ENCODE measurements around the gene SPRED2.

Gene SPRED2

DNA sequence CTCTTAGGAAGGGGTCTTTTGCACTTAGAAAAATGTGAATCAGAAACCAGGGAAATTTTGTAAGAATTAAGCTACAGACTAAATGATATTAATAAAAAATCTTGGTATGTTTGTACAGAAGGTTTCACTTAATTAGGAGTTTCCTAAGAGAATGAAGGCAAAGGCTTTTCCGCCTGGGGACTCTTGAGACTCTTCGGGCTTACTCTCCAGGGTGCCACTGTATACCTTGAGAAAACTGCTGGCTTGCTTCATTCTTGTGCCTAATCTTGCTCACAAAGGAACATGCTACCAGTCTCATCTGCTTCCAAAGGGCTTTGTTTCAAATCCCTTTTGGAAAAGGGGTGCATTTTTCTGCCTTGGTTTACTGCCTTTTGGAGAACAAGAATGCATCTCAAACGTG is 155.3 kb downstream of the SPRED2 start:
- H3K27me3 ChIP-seq, result peaks cover 10 to 77% (median 70%) of the 10 kb centered on the region in 11 experiments; a peak in 20 of 22 replicates
- H3K27ac ChIP-seq, result no peak overlapping the region
- H3K4me3 ChIP-seq, result no peak overlapping the region
- no peaks in the 10 kb centered on the region for H3K9me3 ChIP-seq (replicated peaks in 1 of 11)
- H3K36me3 ChIP-seq, result peaks cover 9 to 27% (median 16%) of the 10 kb centered on the region in 11 experiments
- peaks cover 19 to 90% (median 66%) of the 10 kb centered on the region in 11 experiments; a peak in 21 of 22 replicates for H4K20me1 ChIP-seq
- H3K4me1 ChIP-seq, result peaks cover 25 to 35% (median 29%) of the 10 kb centered on the region in 10 experiments
- TF ChIP-seq Cebpa-rat (IDR thresholded peaks at IDR 0.05), result no peak
- peak overlapping the region in 3 of 11 experiments; percentile 74 to 80 (median 76); a peak in 5 of 22 replicates for H3K4me2 ChIP-seq
- H3K9ac ChIP-seq, result no peak overlapping the region

- H3K27ac ChIP-seq, result no peak overlapping the region
- H3K4me1 ChIP-seq, result peaks cover 23 to 34% (median 27%) of the 10 kb centered on the region in 10 experiments
- H3K4me3 ChIP-seq, result no peak overlapping the region
- no peaks in the 10 kb centered on the region for H3K9me3 ChIP-seq (replicated peaks in 1 of 11)
- no peak overlapping the region for H3K9ac ChIP-seq
- peaks cover 22 to 91% (median 71%) of the 10 kb centered on the region in 11 experiments; a peak in 21 of 22 replicates for H4K20me1 ChIP-seq
- peak overlapping the region in 2 of 11 experiments; percentile 8 to 76; a peak in 2 of 22 replicates for H3K4me2 ChIP-seq
- no peak for TF ChIP-seq Cebpa-rat (IDR thresholded peaks at IDR 0.05)
- peaks cover 14 to 32% (median 21%) of the 10 kb centered on the region in 11 experiments for H3K36me3 ChIP-seq
- peaks cover 10 to 71% (median 65%) of the 10 kb centered on the region in 11 experiments; a peak in 20 of 22 replicates for H3K27me3 ChIP-seq
Measured at GRCh38 chr2:65276609-65277008, 155.8 kb downstream of the SPRED2 start.

GRCh38 chr2:65275141-65275915 is 157.1 kb downstream of the SPRED2 start:
- Histone ChIP-seq H3K27me3 (peaks cover 10 to 59% (median 52%) of the 10 kb centered on the region in 11 experiments; a peak in 20 of 22 replicates), H3K27ac (no peak overlapping the region), H3K4me3 (no peak overlapping the region)

DNA sequence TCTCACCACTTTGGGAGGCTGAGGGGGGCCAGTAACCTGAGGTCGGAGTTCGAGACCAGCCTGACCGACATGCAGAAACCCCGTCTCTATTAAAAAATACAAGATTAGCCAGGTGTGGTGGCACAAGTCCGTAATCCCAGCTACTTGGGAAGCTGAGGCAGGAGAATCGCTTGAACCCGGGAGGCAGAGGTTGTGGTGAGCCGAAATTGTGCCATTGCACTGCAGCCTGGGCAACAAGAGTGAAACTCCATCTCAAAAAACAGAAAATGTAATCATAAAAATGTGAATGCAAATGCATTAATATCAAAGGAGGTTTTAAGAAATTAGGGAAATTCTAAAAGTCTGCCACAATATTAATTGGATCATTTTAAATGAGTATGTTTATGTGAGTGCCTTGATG is 159.1 kb downstream of the SPRED2 start:
- H3K9ac ChIP-seq, result no peak overlapping the region
- peaks cover 9 to 24% (median 16%) of the 10 kb centered on the region in 10 experiments for H3K4me1 ChIP-seq
- H3K4me2 ChIP-seq, result no peak overlapping the region
- H4K20me1 ChIP-seq, result peaks cover 44 to 99% (median 79%) of the 10 kb centered on the region in 11 experiments; a peak in 21 of 22 replicates
- peaks cover 0 to 44% (median 35%) of the 10 kb centered on the region in 11 experiments; a peak in 17 of 22 replicates for H3K27me3 ChIP-seq
- H3K4me3 ChIP-seq, result no peak overlapping the region
- TF ChIP-seq Cebpa-rat (IDR thresholded peaks at IDR 0.05), result no peak
- H3K36me3 ChIP-seq, result peaks cover 36 to 64% (median 51%) of the 10 kb centered on the region in 11 experiments
- H3K9me3 ChIP-seq (replicated peaks in 1 of 11), result no peaks in the 10 kb centered on the region
- no peak overlapping the region for H3K27ac ChIP-seq

More at GRCh38 chr2:65275141-65275915, 157.1 kb downstream of the SPRED2 start:
- Histone ChIP-seq H3K9ac (no peak overlapping the region), H3K4me1 (peaks cover 21 to 34% (median 24%) of the 10 kb centered on the region in 10 experiments), H4K20me1 (peaks cover 35 to 95% (median 79%) of the 10 kb centered on the region in 11 experiments; a peak in 21 of 22 replicates), H3K9me3 (replicated peaks in 1 of 11) (no peaks in the 10 kb centered on the region), H3K4me2 (no peak overlapping the region), H3K36me3 (peaks cover 23 to 44% (median 33%) of the 10 kb centered on the region in 11 experiments)
- no peak for TF ChIP-seq Cebpa-rat (IDR thresholded peaks at IDR 0.05)

DNA sequence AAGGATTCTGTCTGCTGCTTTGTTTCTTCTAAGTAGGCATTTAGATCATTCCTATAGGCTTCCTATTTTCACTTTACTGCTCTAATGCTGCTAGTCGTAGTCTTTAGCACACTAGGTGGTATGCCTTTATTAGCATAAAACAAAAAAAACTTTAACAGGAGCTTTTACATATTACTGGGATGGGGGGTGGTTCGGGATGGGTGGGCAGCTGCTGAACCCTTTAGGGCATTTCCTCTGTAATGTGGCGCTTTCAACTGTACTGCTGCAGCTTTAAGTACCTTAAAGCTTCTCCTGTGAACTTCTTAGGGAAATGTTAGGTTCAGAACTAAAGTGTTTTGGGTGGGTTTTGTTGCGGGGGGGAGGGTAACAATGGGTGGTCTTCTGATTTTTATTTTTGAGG is 163.4 kb downstream of the SPRED2 start:
- Histone ChIP-seq H3K36me3 (peaks cover 77 to 99% (median 94%) of the 10 kb centered on the region in 11 experiments), H3K27ac (no peak overlapping the region), H4K20me1 (peaks cover 51 to 100% (median 87%) of the 10 kb centered on the region in 11 experiments), H3K9me3 (replicated peaks in 1 of 11) (no peaks in the 10 kb centered on the region), H3K4me2 (peak overlapping the region in 2 of 11 experiments; percentile 21 to 35; a peak in 2 of 22 replicates), H3K4me3 (no peak overlapping the region), H3K27me3 (peaks cover 0 to 4% (median 0%) of the 10 kb centered on the region in 11 experiments; a peak in 1 of 22 replicates), H3K4me1 (peaks cover 0 to 20% (median 3%) of the 10 kb centered on the region in 10 experiments; a peak in 7 of 20 replicates), H3K9ac (no peak overlapping the region)
- TF ChIP-seq Cebpa-rat (IDR thresholded peaks at IDR 0.05), result no peak

DNA sequence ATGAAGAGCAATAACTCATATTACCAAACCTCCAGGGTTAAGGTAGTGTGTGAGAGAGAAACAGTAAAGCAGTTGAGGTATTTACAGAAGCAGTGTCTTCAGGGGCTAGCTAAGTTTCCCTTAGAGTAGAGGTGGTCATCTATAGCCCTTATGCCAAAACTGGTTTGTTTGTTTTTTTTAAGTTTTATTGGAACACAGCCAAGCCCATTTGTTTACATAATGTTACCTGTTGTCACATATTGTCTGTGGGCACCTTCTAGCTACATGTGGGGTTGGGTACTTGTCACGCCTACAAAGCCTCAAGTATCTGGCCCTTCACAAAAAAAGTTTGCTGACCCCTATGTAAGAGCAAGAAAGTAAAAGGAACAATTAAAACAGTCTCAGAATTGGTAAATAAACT is 165.4 kb downstream of the SPRED2 start:
- Histone ChIP-seq H3K36me3 (peaks cover 84 to 100% (median 96%) of the 10 kb centered on the region in 11 experiments), H3K4me2 (no peak overlapping the region), H3K27ac (no peak overlapping the region), H3K4me1 (peaks cover 0 to 20% (median 3%) of the 10 kb centered on the region in 10 experiments; a peak in 7 of 20 replicates), H4K20me1 (peaks cover 68 to 100% (median 88%) of the 10 kb centered on the region in 11 experiments), H3K27me3 (no peaks in the 10 kb centered on the region), H3K9ac (no peak overlapping the region), H3K9me3 (replicated peaks in 1 of 11) (no peaks in the 10 kb centered on the region), H3K4me3 (no peak overlapping the region)
- no peak for TF ChIP-seq Cebpa-rat (IDR thresholded peaks at IDR 0.05)

DNA sequence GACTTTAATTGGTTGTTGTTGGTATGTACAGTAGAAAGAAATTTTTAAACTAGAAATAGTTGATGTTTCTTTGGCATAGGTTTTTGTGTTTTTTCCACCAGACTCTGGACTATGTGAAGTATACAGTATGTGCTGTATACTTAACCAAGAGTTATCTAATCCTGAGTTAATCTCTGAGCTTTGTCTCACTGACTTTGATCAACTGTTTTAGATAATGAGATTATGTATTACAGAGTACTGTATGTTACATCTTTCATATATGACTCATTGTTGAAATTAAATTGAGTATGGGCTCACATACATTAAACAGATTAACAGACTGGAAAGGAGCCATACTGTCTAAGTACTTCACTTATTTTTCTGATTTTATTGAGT is 166.7 kb downstream of the SPRED2 start:
- H4K20me1 ChIP-seq, result peaks cover 81 to 100% (median 90%) of the 10 kb centered on the region in 11 experiments
- H3K4me3 ChIP-seq, result no peak overlapping the region
- H3K4me2 ChIP-seq, result no peak overlapping the region
- no peaks in the 10 kb centered on the region for H3K9me3 ChIP-seq (replicated peaks in 1 of 11)
- peaks cover 0 to 20% (median 3%) of the 10 kb centered on the region in 10 experiments; a peak in 7 of 20 replicates for H3K4me1 ChIP-seq
- peaks cover 89 to 100% (median 99%) of the 10 kb centered on the region in 11 experiments for H3K36me3 ChIP-seq
- no peak overlapping the region for H3K27ac ChIP-seq
- no peak overlapping the region for H3K9ac ChIP-seq
- H3K27me3 ChIP-seq, result no peaks in the 10 kb centered on the region
- TF ChIP-seq Cebpa-rat (IDR thresholded peaks at IDR 0.05), result no peak

GRCh38 chr2:65264821-65265670 is 167.4 kb downstream of the SPRED2 start:
- Histone ChIP-seq H3K36me3 (peaks cover 89 to 100% (median 99%) of the 10 kb centered on the region in 11 experiments), H3K4me3 (no peak overlapping the region), H3K9me3 (replicated peaks in 1 of 11) (no peaks in the 10 kb centered on the region), H4K20me1 (peaks cover 87 to 100% (median 94%) of the 10 kb centered on the region in 11 experiments), H3K4me2 (no peak overlapping the region), H3K27me3 (no peaks in the 10 kb centered on the region), H3K27ac (no peak overlapping the region), H3K9ac (no peak overlapping the region), H3K4me1 (peaks cover 0 to 20% (median 3%) of the 10 kb centered on the region in 10 experiments; a peak in 7 of 20 replicates)
- TF ChIP-seq Cebpa-rat (IDR thresholded peaks at IDR 0.05), result no peak

Data from BLaER1 treated with 17β-estradiol and CSF1 and Interleukin-3, amounts not matched to agents 10 nM and 100 nM (cell line).